ENCODE measurements around the gene AMZ2. TPM values are rescaled to one million over a fixed set of nuclear protein-coding genes. Genes with fewer than 3 reads are reported as not detected.
A peak's percentile ranks its signal among the peaks of the same experiment; 100 is the strongest.
"Not testable (repeated sequence)": the region's sequence is repeated elsewhere in the genome, so short reads cannot be mapped to it uniquely, and the experiment has no call there.

The AMZ2 gene
- total RNA-seq, 1 donor: 98.0 TPM

GRCh38 chr17:68260051-68260762 is 12.4 kb downstream of the AMZ2 start:
- H3K4me3 ChIP-seq (ENCODE audit: low read depth, low read length): no peak overlapping the region
- TF ChIP-seq CTCF (IDR thresholded peaks at IDR 0.05; ENCODE audit: insufficient read depth, low read depth, low read length): no peak
- peak; percentile 72 for DNase-seq (ENCODE audit: low read depth)

- DNase-seq (ENCODE audit: low read depth); H3K4me3 ChIP-seq (ENCODE audit: low read depth, low read length): not testable (repeated sequence)
Observed at GRCh38 chr17:68262467-68262866, 14.6 kb downstream of the AMZ2 start.

GRCh38 chr17:68263101-68263681 is 15.3 kb downstream of the AMZ2 start:
- peak; percentile 66 for TF ChIP-seq CTCF (IDR thresholded peaks at IDR 0.05; ENCODE audit: insufficient read depth, low read depth, low read length)
- not testable (repeated sequence) for H3K4me3 ChIP-seq (ENCODE audit: low read depth, low read length)
- DNase-seq (ENCODE audit: low read depth): peak; percentile 50

- H3K4me3 ChIP-seq (ENCODE audit: low read depth, low read length): not testable (repeated sequence)
- DNase-seq (ENCODE audit: low read depth): peak; percentile 44
Observed at GRCh38 chr17:68265833-68266232, 18.0 kb downstream of the AMZ2 start.

GRCh38 chr17:68273722-68274121 is 25.9 kb downstream of the AMZ2 start:
- H3K4me3 ChIP-seq (ENCODE audit: low read depth, low read length): no peak overlapping the region
- DNase-seq (ENCODE audit: low read depth): no peak
- no peak for TF ChIP-seq CTCF (IDR thresholded peaks at IDR 0.05; ENCODE audit: insufficient read depth, low read depth, low read length)

GRCh38 chr17:68276339-68276738 is 28.5 kb downstream of the AMZ2 start:
- H3K4me3 ChIP-seq (ENCODE audit: low read depth, low read length); DNase-seq (ENCODE audit: low read depth): not testable (repeated sequence)

- DNase-seq (ENCODE audit: low read depth): no peak
- no peak for TF ChIP-seq CTCF (IDR thresholded peaks at IDR 0.05; ENCODE audit: insufficient read depth, low read depth, low read length)
- no peak overlapping the region for H3K4me3 ChIP-seq (ENCODE audit: low read depth, low read length)
Observed at GRCh38 chr17:68277807-68278206, 30.0 kb downstream of the AMZ2 start.

GRCh38 chr17:68281965-68282364 is 34.1 kb downstream of the AMZ2 start:
- H3K4me3 ChIP-seq (ENCODE audit: low read depth, low read length); DNase-seq (ENCODE audit: low read depth): not testable (repeated sequence)

GRCh38 chr17:68288375-68288774 is 40.5 kb downstream of the AMZ2 start:
- H3K4me3 ChIP-seq (ENCODE audit: low read depth, low read length): no peak overlapping the region
- no peak for TF ChIP-seq CTCF (IDR thresholded peaks at IDR 0.05; ENCODE audit: insufficient read depth, low read depth, low read length)
- no peak for DNase-seq (ENCODE audit: low read depth)

Data from fibroblast of villous mesenchyme (primary cell).